Epithelial cell of esophagus (primary cell): Measurements from ENCODE around the gene PGBD5.
A peak's percentile ranks its signal among the peaks of the same experiment; 100 is the strongest.

ENCODE experiments used
- DNase-seq: peaks from one replicate; pipeline ENCODE4 v3.0.0; 2010; ENCODE audit warnings: low read depth
- H3K4me3 ChIP-seq: 2 replicates; pipeline ENCODE4 v1.5.1; 2011; ENCODE audit warnings: mild to moderate bottlenecking, low read length, control low read depth
- CTCF ChIP-seq: IDR thresholded peaks from 2 replicates; pipeline ENCODE4 v1.5.1; 2011; ENCODE audit warnings: low read depth, mild to moderate bottlenecking, low read length, control low read depth, inconsistent platforms; ENCODE audit not compliant: insufficient read depth; ENCODE audit errors: missing control alignments

Gene PGBD5

GRCh38 chr1:230272557-230272956 lies 153.6 kb downstream of the PGBD5 start:
- no peak overlapping the region for H3K4me3 ChIP-seq
- DNase-seq = no peak
- no peak for TF ChIP-seq CTCF

GRCh38 chr1:230271300-230272035 lies 154.7 kb downstream of the PGBD5 start:
- no peak for TF ChIP-seq CTCF
- DNase-seq = no peak

GRCh38 chr1:230270559-230271281 lies 155.4 kb downstream of the PGBD5 start:
- H3K4me3 ChIP-seq = no peak overlapping the region
- no peak for DNase-seq
- no peak for TF ChIP-seq CTCF

More at GRCh38 chr1:230271300-230272035, 154.7 kb downstream of the PGBD5 start:
- H3K4me3 ChIP-seq = no peak overlapping the region

GRCh38 chr1:230270185-230270558 lies 156.0 kb downstream of the PGBD5 start:
- DNase-seq = no peak
- no peak overlapping the region for H3K4me3 ChIP-seq
- TF ChIP-seq CTCF = no peak

- no peak overlapping the region for H3K4me3 ChIP-seq
- peak; percentile 45 for DNase-seq
- peak; percentile 65 for TF ChIP-seq CTCF
These were observed 157.6 kb downstream of the PGBD5 start for GRCh38 chr1:230268371-230269170.

- DNase-seq = no peak
- TF ChIP-seq CTCF = no peak
- no peak overlapping the region for H3K4me3 ChIP-seq
These were observed 158.6 kb downstream of the PGBD5 start for GRCh38 chr1:230267338-230268065.
